ENCODE results near the gene ZBTB43. TPM values are rescaled to one million over a fixed set of nuclear protein-coding genes. Genes with fewer than 3 reads are reported as not detected.

Gene ZBTB43
- total RNA-seq, 4 donors from 2014 or later, result 3.5 to 22.2 (median 11.0) TPM

- no peak for DNase-seq
- Histone ChIP-seq H3K36me3 (no peaks in the 10 kb centered on the region), H3K27ac (no peak overlapping the region), H3K27me3 (peaks cover 0 to 8% of the 10 kb centered on the region in 2 donors), H3K4me3 (no peak overlapping the region), H3K9me3 (no peaks in the 10 kb centered on the region), H3K4me1 (no peaks in the 10 kb centered on the region)
- intact Hi-C loops (cut with DNase I; ENCODE audit: low total_unique reads), result no loop called here
- TF ChIP-seq POLR2A (IDR thresholded peaks at IDR 0.05), result no peak
- TF ChIP-seq CTCF (IDR thresholded peaks at IDR 0.05), result no peak
These were observed 45.8 kb upstream of the ZBTB43 start for GRCh38 chr9:126758916-126759585.

GRCh38 chr9:126761274-126761673, 43.6 kb upstream of the ZBTB43 start:
- Histone ChIP-seq H3K4me3 (no peak overlapping the region), H3K27ac (no peak overlapping the region), H3K9me3 (no peaks in the 10 kb centered on the region), H3K27me3 (no peaks in the 10 kb centered on the region), H3K4me1 (no peaks in the 10 kb centered on the region), H3K36me3 (no peaks in the 10 kb centered on the region)
- TF ChIP-seq CTCF (IDR thresholded peaks at IDR 0.05) (no peak), POLR2A (IDR thresholded peaks at IDR 0.05) (no peak)
- intact Hi-C loops (cut with DNase I; ENCODE audit: low total_unique reads), result no loop called here
- DNase-seq, result no peak

- no peaks in the 10 kb centered on the region for H3K4me1 ChIP-seq
These were observed 41.6 kb upstream of the ZBTB43 start for GRCh38 chr9:126763130-126763764.

GRCh38 chr9:126773004-126773607, 31.7 kb upstream of the ZBTB43 start:
- intact Hi-C loops (cut with DNase I; ENCODE audit: low total_unique reads), result no loop called here
- no peak for DNase-seq
- Histone ChIP-seq H3K27ac (no peak overlapping the region), H3K36me3 (no peaks in the 10 kb centered on the region), H3K27me3 (no peaks in the 10 kb centered on the region), H3K9me3 (no peaks in the 10 kb centered on the region), H3K4me3 (no peak overlapping the region), H3K4me1 (no peaks in the 10 kb centered on the region)
- TF ChIP-seq POLR2A (IDR thresholded peaks at IDR 0.05) (no peak), CTCF (IDR thresholded peaks at IDR 0.05) (no peak)

More at GRCh38 chr9:126763130-126763764, 41.6 kb upstream of the ZBTB43 start:
- TF ChIP-seq POLR2A (IDR thresholded peaks at IDR 0.05) (no peak), CTCF (IDR thresholded peaks at IDR 0.05) (no peak)
- Histone ChIP-seq H3K4me3 (no peak overlapping the region), H3K9me3 (no peaks in the 10 kb centered on the region), H3K27ac (no peak overlapping the region), H3K36me3 (no peaks in the 10 kb centered on the region), H3K27me3 (no peaks in the 10 kb centered on the region)
- intact Hi-C loops (cut with DNase I; ENCODE audit: low total_unique reads), result no loop called here
- no peak for DNase-seq

GRCh38 chr9:126775926-126776325, 28.9 kb upstream of the ZBTB43 start:
- Histone ChIP-seq H3K27me3 (no peaks in the 10 kb centered on the region), H3K27ac (no peak overlapping the region), H3K4me3 (no peak overlapping the region), H3K9me3 (no peaks in the 10 kb centered on the region), H3K4me1 (no peaks in the 10 kb centered on the region), H3K36me3 (no peaks in the 10 kb centered on the region)
- TF ChIP-seq CTCF (IDR thresholded peaks at IDR 0.05), result no peak
- TF ChIP-seq POLR2A (IDR thresholded peaks at IDR 0.05), result no peak
- intact Hi-C loops (cut with DNase I; ENCODE audit: low total_unique reads), result no loop called here
- DNase-seq, result no peak

Data from uterus (tissue), 4 donors.